HG03432 (cell line): ENCODE results near the gene ATP2A3.

Experiments used
- ATAC-seq: cut with Tn5 transposase; IDR thresholded peaks from one replicate; pipeline ENCODE4 v1.9.1; 2021; ENCODE audit warnings: mild to moderate bottlenecking, moderate library complexity; ENCODE audit not compliant: unreplicated experiment

Gene ATP2A3

DNA sequence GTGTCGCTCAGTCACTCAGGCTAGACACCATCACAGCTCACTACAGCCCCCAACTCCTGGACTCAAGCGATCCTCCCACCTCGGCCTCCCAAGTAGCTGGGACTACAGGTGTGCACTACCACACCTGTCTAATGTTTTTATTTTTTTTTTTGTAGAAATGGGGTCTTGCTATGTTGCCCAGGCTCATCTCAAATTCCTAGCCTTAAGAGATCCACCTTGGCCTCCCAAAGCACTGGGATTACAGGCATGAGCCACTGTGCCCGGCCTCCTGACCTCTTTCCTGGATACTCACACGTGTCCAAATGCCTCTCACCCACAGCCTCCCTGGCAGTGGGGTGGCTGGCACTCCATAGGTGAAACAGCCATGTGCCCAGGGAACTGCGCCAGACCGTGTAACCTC lies 88.9 kb downstream of the ATP2A3 start:
- ATAC-seq = no peak
